ENCODE results near the gene LTF. TPM values are rescaled to one million over a fixed set of nuclear protein-coding genes. Genes with fewer than 3 reads are reported as not detected.

The LTF gene
- total RNA-seq, 1 experiment from 2014 or later = not detected

DNA sequence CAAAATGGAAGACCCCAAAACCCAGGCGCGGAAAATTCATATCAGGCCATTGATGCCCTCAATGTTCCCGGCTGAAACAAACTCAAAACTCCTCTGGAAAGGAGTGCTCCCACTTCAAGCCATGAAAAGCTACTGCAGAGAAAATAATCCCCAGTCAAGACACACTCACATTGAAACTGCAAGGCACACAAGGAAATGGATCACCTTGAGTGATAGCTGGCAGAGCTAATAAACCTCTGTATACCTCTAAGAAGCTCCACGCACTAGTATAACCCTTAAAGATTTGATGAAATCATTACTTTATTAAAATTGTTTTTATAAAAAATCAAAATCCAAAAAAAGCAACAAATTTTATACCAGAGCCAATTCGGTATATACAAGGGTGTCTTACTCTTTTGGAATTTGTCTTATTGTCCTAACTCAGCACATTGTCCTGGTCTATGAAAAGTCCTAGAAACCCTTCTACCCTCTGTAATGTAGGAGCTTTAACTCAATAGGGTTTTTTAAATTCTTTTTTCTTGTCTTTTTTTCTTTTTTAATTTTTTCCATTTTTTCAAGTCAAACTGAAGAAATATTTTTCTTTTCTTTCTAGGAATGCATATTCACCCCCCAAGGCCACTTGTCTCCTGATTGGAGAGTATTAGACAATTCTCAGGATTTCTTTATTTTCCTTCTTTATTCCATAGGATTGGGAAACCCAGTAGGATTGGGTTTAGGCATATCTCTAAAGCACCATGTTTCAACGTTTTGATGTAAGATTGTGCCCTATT, 66.3 kb downstream of the LTF start:
- Histone ChIP-seq H3K4me2 (ENCODE audit: low read length) (no peak overlapping the region), H3K27ac (ENCODE audit: low read depth, low read length) (no peak overlapping the region), H3K36me3 (ENCODE audit: control insufficient read depth in 1 of 2, insufficient read depth in 2 of 2, low read length in 2 of 2) (no peaks in the 10 kb centered on the region), H2AFZ (ENCODE audit: low read depth, low read length, poor library complexity, severe bottlenecking) (no peak overlapping the region), H3K9ac (ENCODE audit: low read length) (no peak overlapping the region), H4K20me1 (ENCODE audit: insufficient read depth) (no peaks in the 10 kb centered on the region), H3K9me2 (ENCODE audit: insufficient read depth) (no peaks in the 10 kb centered on the region), H3K9me3 (ENCODE audit: control insufficient read depth in 1 of 2, insufficient read depth in 1 of 2, low read depth in 1 of 2, low read length in 2 of 2) (no peaks in the 10 kb centered on the region), H3K4me1 (ENCODE audit: control insufficient read depth in 1 of 2, insufficient read depth in 2 of 2, low read length in 2 of 2) (no peaks in the 10 kb centered on the region), H3K27me3 (ENCODE audit: insufficient read depth, low read length) (no peaks in the 10 kb centered on the region), H3K4me3 (replicated peaks in 1 of 2; ENCODE audit: low read depth in 1 of 2, low read length in 2 of 2) (no peak overlapping the region), H3K79me2 (ENCODE audit: insufficient read depth, low read length) (no peaks in the 10 kb centered on the region)
- no peak for ATAC-seq
- no TSS peak for BruUV-seq (replicated peaks)
- ChIA-PET CTCF (interaction anchor here (1.2 kb wide), 1 partner anchor 15 kb away, joined by 3 read pairs; no protein-coding TSS in a partner anchor), POLR2A (no interaction called here), RAD21 (ENCODE audit: low non-redundant PET in 1 of 2, low total read pairs in 2 of 2, uncharacterized antibody in 2 of 2, unreplicated experiment in 2 of 2) (no interaction called here)
- TF ChIP-seq, protein P1, sequence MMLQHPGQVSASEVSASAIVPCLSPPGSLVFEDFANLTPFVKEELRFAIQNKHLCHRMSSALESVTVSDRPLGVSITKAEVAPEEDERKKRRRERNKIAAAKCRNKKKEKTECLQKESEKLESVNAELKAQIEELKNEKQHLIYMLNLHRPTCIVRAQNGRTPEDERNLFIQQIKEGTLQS (IDR thresholded peaks at IDR 0.05) = no peak
- no peak for TF ChIP-seq POLR2A (IDR thresholded peaks at IDR 0.05; ENCODE audit: borderline replicate concordance, extremely low read depth, insufficient read depth, insufficient read length)
- TF ChIP-seq ZNF274 (IDR thresholded peaks at IDR 0.05; ENCODE audit: low read depth, low read length) = no peak
- no peak for TF ChIP-seq SIN3A (IDR thresholded peaks at IDR 0.05; ENCODE audit: low read depth)
- no peak for TF ChIP-seq YY1 (IDR thresholded peaks at IDR 0.05; ENCODE audit: extremely low read depth, insufficient replicate concordance, low read depth, low read length)
- TF ChIP-seq EGR1 (IDR thresholded peaks at IDR 0.05; ENCODE audit: low read depth) = no peak
- TF ChIP-seq, protein P2, sequence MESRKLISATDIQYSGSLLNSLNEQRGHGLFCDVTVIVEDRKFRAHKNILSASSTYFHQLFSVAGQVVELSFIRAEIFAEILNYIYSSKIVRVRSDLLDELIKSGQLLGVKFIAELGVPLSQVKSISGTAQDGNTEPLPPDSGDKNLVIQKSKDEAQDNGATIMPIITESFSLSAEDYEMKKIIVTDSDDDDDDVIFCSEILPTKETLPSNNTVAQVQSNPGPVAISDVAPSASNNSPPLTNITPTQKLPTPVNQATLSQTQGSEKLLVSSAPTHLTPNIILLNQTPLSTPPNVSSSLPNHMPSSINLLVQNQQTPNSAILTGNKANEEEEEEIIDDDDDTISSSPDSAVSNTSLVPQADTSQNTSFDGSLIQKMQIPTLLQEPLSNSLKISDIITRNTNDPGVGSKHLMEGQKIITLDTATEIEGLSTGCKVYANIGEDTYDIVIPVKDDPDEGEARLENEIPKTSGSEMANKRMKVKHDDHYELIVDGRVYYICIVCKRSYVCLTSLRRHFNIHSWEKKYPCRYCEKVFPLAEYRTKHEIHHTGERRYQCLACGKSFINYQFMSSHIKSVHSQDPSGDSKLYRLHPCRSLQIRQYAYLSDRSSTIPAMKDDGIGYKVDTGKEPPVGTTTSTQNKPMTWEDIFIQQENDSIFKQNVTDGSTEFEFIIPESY (IDR thresholded peaks at IDR 0.05; ENCODE audit: extremely low read depth, insufficient replicate concordance, low read length) = no peak
- TF ChIP-seq SRF (IDR thresholded peaks at IDR 0.05; ENCODE audit: low read depth) = no peak
- TF ChIP-seq JUND (IDR thresholded peaks at IDR 0.05) = no peak
- TF ChIP-seq ZFX (IDR thresholded peaks at IDR 0.05) = no peak
- TF ChIP-seq EZH2 (IDR thresholded peaks at IDR 0.05) = no peak
- TF ChIP-seq POLR2AphosphoS5 (IDR thresholded peaks at IDR 0.05; ENCODE audit: low read depth, low read length) = no peak
- no peak for TF ChIP-seq FOSL1 (IDR thresholded peaks at IDR 0.05; ENCODE audit: low read depth)
- TF ChIP-seq RAD21 (IDR thresholded peaks at IDR 0.05; ENCODE audit: low read depth) = no peak
- TF ChIP-seq ELF1 (IDR thresholded peaks at IDR 0.05; ENCODE audit: borderline replicate concordance, low read depth) = no peak
- TF ChIP-seq SP1 (IDR thresholded peaks at IDR 0.05; ENCODE audit: low read depth) = no peak
- TF ChIP-seq, protein P3, sequence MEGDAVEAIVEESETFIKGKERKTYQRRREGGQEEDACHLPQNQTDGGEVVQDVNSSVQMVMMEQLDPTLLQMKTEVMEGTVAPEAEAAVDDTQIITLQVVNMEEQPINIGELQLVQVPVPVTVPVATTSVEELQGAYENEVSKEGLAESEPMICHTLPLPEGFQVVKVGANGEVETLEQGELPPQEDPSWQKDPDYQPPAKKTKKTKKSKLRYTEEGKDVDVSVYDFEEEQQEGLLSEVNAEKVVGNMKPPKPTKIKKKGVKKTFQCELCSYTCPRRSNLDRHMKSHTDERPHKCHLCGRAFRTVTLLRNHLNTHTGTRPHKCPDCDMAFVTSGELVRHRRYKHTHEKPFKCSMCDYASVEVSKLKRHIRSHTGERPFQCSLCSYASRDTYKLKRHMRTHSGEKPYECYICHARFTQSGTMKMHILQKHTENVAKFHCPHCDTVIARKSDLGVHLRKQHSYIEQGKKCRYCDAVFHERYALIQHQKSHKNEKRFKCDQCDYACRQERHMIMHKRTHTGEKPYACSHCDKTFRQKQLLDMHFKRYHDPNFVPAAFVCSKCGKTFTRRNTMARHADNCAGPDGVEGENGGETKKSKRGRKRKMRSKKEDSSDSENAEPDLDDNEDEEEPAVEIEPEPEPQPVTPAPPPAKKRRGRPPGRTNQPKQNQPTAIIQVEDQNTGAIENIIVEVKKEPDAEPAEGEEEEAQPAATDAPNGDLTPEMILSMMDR (IDR thresholded peaks at IDR 0.05 in 2 of 3, conservative IDR thresholded peaks at IDR 0.05 in 1 of 3; ENCODE audit: borderline replicate concordance in 1 of 3, insufficient read depth in 1 of 3, low read depth in 2 of 3, low read length in 2 of 3) = no peak
- no peak for DNase-seq (ENCODE audit: low read depth, low spot score)
- intact Hi-C loops (cut with micrococcal nuclease) = no loop called here
